ENCODE measurements around the gene TUSC1.
A peak's percentile ranks its signal among the peaks of the same experiment; 100 is the strongest.
"Not testable (repeated sequence)": the region's sequence is repeated elsewhere in the genome, so short reads cannot be mapped to it uniquely, and the experiment has no call there.

Gene TUSC1

DNA sequence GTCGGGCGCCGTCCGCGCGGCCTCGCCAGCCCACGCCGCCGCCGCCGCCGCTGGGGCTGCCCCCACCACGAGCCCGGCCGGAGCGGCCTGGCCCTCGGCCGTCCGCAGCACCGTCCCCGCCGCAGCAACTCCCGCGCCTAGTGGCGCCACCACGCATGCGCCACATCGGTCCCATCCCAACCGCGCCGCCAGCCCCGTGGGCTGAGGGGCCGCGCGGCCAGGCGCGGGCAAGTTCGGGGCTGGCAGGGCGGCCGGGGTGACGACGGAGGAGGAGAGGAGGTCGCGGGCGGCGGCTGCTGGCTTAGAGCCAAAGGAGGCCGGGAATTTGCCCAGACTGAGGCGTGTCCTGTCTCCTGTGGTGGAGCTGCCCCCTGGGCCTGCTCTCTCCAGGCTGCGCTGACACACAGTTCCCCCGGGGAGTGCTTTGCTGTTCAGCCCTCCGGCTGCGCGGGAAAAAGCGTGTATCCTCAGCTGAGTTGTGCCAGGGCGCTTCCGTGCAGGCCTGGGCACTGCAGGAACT, at the start of gene TUSC1:
TUSC1 (minus strand) TSS at position 298 of the 520 bp plus-strand sequence; CDS start at position 166, 132 bp downstream.
- peak; percentile 88 for DNase-seq

DNA sequence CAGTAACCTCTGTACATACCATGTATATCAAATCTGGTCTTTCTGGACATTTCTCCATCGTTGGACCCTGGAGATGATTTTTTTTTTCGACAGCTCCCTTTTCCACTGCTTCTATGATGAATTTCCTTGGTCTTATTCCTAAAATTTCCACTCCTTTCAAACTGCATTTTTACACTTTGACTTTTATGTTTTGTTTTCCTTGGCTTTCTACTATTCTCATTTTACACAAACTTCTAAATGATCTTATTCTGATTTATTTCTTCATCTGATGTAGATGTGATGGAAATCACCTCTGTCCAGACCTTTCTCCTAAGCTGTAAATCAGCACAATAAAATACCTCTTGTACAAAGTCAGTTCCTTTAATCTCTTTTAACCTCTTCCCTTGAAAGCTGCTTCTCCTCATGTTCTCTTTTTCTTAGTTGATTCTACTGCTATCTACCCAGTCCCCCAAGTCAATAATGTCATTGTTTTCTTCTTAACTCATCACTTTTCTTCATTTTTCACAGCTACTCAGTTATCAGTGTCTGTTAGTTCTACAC, 48.7 kb upstream of the TUSC1 start:
- no peak for DNase-seq

DNA sequence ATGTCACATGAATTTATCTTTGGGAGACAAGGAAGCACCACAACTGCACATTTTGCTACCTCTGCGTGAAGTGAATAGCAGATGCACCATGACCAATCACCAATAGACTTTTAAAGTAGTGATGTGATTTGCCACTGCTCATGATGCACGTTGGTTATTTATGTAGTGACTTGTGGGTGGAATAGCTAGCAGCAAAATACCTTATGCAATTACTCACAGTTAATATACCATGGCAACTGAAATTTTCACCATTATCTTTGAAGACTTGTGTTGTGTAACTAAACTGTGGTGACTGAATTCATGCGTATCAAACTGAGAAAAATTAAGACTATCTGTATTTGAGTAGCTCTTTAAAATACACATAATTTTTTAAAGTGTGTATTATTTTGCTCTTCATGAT, 46.2 kb upstream of the TUSC1 start:
- DNase-seq, result no peak

DNA sequence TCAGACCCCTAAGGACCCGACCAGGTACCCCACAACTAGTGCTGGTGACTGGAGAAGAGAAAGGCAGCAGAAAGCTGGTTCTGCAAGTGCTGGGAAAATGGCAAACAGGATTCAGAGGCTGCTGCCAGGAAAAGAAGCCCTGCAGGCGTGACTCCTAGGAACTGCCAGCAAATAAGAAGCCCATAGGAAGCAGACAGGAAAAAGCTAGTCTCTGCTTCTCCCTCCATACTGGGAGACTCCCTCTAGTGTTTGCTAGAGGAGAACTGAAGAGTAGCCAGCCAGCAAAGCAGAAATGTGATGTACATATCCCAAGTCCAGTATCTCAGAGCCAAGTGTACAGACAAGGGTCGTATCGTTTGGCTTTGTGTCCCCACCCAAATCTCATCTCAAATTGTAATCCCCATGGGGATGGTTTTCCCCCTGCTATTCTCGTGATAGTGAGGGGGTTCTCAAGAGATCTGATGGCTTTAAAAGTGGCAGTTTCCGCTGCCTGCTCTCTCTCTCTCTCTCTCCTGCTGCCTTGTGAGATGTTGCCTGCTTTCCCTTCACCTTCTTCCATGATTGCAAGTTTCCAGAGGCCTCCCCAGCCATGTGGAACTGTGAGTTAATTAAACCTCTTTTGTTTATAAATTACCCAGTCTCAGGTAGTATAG, 38.1 kb upstream of the TUSC1 start:
- peak; percentile 72 for DNase-seq

DNA sequence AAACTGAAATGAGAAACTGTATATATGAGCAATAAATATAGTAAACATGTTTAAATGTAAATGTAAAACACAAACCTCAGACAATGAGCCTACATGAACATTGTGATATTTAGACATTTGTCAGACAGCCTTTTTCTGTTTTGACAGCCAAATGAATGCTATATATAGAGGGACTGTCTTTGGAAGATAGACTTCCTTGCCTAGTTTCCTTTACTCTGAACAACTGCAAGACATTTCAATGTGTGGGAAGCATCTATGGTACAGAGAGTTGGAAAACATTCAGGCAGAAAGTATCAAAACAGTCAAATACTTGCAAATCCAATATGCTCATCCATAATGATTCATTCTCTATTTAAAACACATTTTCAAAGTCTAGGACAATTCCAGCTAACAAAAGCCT, 31.7 kb upstream of the TUSC1 start:
- no peak for DNase-seq

DNA sequence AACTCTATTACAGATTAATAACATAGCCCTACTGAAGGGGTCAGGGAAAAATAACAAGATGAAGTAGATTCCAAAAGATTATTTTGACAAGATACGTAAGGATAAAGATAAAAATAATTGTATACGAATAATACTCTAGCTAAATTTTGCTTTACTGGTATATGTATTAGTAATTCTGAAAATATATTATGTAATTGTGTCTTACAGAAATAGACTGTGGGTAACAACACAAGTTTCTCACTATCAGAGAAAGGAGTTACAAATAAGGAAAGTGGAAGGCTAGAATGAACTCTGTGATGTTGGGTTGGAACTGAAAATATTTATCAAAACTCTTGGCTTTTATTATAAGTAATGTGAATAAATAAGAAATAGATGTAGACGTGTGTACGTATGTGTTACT, 26.6 kb upstream of the TUSC1 start:
- no peak for DNase-seq

DNA sequence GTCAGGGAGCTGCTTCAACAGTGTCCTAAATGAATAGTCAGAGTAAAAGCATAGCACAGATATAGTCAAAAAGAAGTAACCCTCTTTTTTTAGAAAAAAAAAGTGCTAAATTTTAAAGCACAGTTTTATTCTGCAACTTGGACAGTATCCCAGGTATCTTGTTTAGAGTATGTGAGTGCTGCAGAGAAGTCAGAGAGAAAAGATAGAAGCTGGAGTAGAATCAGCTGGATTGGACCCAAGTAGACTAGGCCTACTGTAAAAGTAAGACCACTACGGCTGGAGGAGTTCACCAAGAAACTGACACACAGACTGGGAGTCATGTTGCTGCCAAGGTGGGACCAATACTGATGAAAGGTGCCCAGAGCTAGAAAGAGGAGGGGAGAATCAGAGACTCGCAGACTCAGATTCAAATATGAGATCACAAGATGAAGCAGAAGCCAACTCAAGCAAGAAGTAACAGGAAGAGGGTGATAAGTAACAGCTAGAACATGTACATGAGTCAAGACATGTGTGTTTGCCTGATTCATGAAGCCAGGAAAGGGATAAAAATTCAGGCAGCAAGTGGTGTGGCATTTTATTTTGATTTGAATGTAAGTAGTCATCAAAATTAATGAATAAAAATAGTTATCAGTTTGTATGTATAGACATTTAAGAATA, 25.6 kb upstream of the TUSC1 start:
- DNase-seq, result no peak

DNA sequence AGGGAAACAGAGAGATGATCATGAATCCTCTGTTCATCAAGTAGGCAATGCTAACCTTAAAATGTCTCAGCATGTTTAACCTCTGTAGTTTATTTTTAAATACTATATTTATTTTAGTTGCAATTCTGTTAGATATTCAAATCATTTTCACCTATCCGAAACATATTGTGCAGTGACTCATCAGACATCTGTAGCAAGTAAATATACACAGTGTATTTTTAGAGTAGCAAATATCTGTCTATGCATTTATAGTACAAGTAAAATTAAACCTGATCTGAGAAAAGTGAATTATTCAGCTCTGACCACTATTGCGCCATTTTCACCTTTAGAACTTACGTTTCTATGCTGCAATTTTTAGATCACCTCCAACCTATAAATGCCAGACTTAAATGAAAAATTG, 24.3 kb upstream of the TUSC1 start:
- peak; percentile 4 for DNase-seq

DNA sequence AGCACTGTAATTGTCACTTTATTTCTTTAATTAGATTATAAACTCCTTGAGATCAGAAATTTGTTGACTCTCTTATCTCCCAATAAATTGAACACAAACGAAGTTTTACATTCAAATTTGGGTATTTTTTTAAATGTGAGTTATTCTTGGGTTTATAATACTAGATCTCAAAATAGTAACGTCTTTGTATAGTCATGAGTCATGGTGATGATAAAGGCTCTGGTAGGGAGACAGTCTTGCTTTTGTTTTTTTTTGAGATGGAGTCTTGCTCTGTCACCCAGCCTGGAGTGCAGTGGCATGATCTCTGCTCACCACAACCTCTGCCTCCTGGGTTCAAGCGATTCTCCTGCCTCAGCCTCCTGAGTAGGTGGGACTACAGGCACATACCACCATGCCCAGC, 22.7 kb upstream of the TUSC1 start:
- not testable (repeated sequence) for DNase-seq

DNA sequence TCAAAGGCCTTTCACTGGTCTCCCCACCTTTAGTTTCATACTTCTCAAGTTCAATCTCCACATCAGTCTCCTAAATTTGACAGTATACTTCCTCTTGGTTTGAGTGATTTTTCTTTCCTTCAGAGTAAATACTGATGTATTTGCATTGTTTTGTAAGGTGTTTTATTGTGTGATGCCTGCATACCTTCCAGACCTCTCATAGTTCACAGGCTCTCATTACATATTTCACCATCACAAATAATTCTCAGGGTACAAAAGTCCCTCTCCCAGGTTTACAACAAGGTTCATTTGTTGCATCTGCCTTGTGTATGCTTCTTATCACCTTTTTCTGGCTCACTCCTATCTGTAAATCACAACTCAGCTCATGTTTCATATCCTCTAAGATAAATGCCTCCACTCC, 22.2 kb upstream of the TUSC1 start:
- no peak for DNase-seq

DNA sequence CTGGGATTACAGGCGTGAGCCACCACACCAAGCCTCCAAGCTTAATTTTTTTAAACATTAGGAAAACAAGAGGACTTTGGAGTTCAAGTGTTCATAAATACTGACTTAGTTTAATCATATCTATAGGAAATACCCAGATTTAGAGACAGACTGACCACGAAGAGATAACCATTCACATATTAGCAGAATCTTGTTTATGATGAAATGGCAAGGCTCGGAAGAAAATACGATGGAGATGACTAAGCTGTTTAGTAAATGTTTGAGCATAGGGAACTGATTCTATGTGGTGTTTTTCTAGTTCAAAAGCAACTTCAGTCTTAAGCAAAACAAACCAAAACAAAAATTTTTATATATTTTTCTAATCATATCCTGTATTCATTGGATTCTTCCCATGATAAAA, 13.5 kb upstream of the TUSC1 start:
- no peak for DNase-seq

DNA sequence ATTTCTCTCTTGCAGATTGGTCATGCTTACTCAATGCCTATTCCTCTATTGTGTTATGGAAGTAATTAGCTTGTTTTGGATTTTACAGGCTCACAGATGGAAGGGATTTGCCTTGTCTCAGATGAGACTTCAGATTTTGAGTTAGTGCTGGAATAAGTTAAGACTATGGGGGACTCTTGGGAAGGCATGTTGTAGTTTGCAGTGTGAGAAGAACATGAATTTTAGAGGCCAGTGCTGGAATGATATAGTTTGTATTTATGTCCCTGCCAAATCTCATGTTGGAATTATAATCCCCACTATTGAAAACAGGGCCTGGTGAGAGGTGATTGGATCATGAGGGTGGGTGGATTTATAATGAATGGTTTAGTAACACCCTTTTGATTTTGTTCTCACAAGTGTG, 6.1 kb upstream of the TUSC1 start:
- DNase-seq, result no peak

DNA sequence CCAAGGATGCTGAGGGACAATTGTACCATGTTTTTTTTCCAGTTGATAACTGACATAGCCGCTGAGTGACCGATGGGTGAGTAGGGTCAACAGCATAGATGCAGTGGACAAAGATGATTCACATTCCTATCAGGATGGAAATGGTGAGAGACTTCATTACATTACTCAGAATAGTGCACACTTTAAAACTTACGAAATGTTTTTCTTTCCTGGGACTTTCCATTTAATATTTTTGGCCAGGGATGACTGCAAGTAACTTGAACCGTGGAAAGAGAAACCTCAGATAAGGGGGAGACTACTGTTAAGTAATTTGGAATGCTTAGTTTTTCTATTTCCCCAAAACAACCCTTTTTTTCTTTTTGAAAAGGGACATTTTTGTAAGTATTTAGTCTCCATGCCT, 3.0 kb upstream of the TUSC1 start:
- no peak for DNase-seq

DNA sequence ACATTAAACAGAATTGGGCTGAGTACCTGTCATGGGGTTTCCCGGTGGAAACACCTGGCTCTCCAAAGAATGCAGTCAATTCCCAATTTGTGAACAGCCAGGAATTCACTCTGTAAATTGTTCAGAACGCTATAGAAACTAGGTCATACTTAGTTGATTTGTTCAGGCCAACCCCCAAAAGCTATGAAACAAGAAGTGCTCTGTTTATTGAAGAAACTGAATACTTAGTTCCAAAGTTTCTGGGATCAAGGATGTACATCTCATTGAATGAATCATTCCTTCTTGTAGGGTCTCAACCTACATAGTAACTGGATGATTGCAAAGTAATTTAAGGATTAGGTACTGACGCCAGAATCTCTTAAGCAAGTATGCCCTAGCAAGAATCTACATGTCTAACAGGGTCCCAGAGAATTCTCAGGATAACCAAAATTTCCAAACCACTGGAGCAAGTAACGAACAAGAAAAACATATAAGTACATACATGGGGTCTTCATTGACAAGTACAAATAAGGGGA, 659 bp upstream of the TUSC1 start:
- no peak for DNase-seq

DNA sequence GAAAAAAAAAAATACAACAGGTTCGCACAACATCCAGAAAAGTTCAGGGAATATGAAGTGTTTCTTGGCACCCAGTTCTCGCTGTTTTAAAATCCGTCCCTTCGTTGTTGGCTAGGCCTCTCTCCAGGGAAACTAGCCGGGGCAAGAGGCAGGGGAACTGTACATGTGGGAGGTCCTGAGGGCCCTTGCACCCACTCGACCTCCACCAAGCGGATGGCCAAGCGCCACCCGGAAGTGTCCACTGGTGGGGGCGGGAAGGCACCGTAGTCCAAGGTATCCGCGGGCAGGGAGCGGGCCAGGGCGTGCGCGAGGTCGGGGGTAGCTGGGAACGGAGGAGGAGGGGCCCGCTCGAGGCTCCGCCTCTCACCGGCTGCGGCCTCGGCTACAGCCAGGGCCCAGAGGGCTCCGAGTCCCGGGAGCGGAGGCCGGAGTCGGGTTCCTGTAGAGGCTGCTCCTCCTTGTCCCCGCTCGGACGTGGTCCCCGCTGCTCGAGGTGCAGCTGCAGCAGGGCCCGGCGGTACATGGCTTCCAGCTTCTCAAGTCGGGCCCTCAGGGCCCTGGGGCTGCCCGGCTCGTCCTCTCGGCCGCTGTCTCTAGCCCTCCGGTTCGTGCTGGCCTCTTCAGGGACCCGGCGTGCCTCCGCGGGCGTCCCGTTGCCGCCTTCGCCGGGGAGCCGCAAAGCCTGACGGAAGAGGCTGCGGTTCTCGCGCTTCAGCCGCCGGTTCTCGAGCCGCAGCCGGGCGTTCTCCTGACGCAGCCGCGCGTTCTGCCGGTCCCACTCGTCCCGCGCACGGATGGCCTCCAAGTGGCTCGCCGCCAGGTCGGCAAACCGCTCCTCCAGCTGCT, 720 bp downstream of the TUSC1 start:
- peak; percentile 93 for DNase-seq

DNA sequence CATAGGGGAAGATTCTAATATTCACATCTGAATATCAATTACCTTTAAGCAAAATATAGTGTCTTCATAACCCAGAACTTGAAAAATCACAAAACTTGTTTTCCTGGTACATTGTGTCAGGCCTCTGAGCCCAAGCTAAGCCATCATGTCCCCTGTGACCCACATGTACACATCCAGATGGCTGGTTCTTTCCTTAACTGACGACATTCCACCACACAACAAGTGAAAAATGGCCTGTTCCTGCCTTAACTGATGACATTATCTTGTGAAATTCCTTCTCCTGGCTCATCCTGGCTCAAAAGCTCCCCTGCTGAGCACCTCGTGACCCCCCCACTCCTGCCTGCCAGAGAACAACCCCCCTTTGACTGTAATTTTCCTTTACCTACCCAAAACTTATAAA, 2.4 kb downstream of the TUSC1 start:
- DNase-seq, result not testable (repeated sequence)

DNA sequence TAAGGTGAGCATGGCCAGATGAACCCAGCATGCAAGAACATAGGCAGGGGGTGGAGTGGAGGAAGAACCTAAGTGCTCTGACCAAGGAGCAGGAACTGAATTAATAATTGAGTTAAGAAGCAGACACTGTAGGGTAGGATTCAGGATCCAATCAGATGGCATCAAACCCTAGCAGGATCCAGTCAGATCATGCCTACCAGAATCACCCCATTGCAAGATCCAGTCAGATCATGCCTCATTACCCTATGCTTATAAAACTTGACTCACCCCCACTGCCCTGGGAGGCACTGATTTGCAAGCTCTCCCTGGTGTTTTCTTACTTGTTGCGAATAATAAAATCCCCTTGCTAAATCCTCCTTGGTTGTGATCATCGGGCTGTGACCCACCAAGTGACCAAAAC, 19.7 kb downstream of the TUSC1 start:
- DNase-seq, result no peak

DNA sequence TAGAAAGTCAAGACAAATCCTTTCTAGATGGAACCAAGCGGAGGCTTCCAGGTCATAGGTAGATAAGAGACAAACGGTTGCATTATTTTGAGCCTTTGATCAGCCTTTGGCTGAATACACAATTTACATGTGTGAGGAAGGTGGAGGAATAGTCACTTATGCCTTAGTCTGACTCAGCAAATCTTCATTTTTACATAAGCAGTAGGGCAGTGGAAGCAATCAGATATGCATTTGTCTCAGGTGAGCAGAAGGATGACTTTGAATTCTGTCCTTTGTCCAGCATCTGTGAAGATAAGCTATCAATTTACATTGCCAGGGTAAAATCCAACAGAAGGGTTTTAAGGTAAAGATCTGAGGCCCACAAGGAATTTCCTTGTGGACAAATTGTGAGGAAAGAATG, 23.8 kb downstream of the TUSC1 start:
- DNase-seq, result no peak

DNA sequence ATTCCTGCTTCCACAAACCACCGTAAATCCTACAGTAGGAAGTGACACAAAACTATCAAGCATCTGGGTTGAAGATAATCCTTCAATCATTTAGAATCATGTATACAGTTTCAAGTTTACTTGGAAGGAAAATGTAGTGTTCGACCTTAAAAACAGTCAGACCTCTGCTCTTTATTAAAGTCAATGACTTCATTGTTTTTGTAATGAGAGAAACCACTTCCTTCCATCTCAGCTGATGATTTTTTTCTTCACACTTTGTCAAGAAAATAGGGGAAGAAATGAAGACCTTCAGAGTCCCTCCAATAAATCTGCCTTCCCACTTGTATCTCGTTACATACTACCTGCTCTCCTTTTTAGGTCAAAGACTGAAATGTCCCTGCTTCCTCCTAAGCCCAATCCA, 30.1 kb downstream of the TUSC1 start:
- no peak for DNase-seq

DNA sequence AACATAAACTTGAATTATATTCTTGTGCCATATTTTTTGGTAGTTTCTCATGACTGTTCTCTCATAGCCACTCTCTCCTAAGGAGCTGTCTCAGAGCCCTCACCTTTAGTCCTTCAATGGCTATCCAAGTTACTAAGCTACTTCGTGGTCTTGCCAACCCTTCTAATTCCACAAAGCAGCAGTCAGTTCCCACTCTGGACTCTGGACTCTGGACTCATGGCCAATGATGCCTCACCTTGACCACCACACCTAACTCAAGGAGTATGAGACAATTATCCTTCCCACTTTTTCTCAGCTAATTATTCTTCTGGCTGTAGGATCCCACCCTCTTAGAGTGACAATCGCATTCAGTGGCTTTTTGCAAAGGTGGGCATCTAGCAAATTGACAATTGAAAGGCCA, 42.2 kb downstream of the TUSC1 start:
- DNase-seq, result no peak

DNA sequence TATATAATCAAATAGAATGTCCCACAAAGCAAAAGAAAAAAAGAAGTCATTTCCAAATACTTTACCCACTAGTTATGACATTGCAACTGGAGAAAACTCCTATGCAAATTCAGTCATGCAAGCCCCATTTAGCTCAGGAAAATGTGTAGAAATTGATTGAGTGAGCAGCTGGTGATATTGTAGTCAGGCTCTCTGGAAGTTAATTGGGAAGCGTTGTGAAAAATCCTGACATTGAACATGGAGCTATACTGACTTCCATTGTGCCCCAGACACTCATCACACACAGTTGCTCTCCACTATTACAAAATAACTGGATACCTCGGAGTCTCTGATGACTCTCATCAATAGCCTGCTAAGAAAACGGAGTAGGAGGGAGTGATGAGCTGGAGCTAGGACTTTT, 49.0 kb downstream of the TUSC1 start:
- DNase-seq, result no peak

Data from DMS53 (cell line).